HG02938 (cell line): ENCODE measurements around the gene PDE9A.
"Not testable (repeated sequence)": the region's sequence is repeated elsewhere in the genome, so short reads cannot be mapped to it uniquely, and the experiment has no call there.

Source experiments
- ATAC-seq: cut with Tn5 transposase; IDR thresholded peaks from one replicate; pipeline ENCODE4 v1.9.1; 2021; ENCODE audit warnings: mild to moderate bottlenecking, moderate library complexity; ENCODE audit not compliant: unreplicated experiment

PDE9A gene

DNA sequence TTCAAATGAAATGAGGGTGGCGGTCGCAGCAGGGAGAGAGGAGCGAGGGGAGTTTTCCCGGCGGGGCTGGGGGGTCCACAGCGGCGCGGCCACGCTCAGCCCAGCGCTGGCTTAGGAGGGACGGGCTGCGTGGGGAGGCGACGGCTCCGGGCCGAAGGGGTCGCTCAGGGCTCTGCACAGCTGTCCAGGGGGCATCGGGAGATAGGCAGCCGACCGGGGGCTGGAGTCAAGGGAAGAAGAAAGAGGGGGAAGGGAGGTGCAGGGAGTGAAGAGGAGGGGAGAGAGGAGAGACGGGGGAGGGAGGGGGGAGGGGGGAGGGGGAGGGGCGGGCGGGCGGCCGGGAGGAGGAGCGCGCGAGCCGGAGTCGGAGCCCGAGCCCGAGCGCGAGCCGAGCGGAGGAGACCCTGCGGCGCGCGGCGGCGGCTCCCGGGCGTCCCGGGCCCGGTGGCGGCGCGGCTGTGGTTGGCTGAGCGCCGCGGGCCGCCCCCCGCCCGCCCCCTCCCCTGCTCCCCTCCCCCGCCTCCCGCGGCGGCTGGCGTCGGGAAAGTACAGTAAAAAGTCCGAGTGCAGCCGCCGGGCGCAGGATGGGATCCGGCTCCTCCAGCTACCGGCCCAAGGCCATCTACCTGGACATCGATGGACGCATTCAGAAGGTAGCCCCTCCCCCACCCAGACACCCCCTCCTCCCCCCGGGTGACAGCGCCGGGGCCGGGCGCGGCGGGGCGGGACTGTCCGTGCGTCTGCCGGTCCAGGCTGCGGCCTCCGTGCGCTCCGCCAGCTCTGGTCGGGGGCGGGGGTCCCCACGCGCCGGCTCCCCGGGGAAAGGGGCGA lies at the start of gene PDE9A:
Gene PDE9A (plus strand): TSS at position 391 of the 831 bp plus-strand sequence. CDS start 194 bp downstream, at position 585.
- no peak for ATAC-seq

DNA sequence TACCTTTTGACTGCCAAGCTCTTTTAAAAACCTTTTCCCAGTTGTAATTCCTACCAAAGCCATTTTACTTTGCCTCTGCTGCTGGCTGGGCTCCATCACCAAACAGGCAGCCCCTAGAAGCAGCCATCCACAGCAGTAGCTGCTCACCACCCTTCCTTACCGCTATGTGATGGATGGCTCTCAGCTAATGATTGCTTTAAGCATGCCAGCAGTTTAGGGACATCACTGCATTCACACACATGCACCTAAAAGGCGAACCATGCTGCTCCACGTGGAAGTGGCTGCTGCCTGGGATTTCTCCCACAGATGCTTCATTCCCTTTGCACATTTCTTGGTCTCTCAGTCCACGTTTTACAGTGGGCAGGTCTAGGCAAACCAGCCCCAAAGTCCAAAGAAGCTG lies 46.3 kb upstream of the PDE9A start:
- ATAC-seq: no peak

DNA sequence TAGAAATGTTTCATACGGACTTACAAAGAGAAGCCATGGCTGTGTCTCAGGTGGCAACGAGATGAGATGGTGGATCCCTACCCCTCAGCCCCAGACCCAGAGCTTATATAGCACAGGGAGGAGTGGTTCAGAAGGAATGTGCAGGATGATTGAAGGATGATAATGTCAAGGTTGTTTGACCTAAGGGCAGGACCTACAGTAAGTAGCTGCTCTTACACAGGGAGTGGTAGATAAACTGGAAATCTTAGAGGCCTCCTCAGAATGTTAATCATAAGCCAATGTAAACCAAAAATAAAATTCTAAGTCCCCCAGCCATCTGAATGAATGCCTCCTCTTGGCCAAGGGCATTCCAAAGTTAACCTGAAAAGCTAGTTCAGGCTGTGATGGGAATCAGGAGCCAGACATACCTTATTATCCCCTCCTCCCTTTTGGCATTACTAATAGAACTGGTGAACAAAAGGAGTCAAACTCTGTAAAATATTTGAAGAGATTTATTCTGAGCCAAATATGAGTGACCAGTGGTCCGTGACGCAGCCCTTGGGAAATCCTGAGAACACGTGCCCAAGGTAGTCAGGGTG lies 45.8 kb upstream of the PDE9A start:
- no peak for ATAC-seq

DNA sequence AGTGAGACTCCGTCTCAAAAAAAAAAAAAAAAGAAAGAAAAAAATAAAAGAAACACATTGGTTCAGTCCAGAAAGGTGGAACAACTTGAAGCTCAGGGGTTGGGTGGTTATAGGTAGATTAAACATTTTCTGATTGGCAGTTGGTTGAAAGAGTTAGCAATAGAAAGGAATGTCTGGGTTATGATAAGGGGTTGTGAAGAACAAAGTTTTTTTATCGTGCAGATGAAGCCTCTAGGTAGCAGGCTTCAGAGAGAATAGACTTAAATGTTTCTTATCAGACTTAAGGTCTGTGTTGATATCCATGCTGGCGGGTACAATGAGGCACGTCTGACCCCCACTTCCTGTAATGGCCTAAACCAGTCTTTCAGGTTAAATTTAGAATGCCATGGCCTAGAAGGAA lies 45.0 kb upstream of the PDE9A start:
- ATAC-seq: no peak

GRCh38 chr21:42609811-42610210 lies 43.6 kb upstream of the PDE9A start:
- no peak for ATAC-seq

DNA sequence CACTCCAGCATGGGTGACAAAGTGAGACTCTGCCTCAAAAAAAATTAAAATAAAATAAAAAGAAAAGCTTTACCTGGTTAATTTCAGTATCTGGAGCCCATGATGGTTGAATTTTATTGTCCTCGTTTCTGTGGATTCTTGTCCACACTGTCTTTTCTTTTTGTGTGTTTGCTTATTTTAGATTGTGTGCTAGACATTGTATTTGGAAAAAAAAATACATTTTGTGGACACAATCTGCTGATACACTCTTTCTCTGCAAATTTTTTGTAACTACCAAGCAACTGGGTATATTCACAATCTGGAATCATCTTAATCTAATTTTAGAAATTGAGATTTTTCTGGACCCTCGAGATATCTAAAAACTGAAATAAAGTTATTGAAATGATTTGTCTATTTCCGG lies 41.6 kb upstream of the PDE9A start:
- no peak for ATAC-seq

DNA sequence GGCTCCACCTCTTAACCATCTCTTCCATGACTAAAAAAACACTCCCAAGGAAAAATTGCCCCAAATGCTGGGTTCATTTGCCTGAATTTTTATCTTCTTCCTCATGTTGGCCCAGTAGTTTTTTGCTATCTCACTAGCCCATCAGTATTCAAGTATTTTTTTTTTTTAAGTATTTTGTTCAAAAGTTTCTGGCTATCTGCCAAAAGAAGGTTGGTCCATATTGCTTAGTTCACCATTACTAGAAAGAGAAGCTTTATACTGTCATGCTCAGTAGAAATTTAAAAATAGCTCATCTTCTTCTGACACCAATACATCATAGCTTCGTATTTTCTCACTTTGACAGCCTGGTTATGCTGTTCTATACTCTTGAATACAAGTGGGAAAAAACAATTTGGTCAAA lies 41.0 kb upstream of the PDE9A start:
- no peak for ATAC-seq

GRCh38 chr21:42613756-42614155 lies 39.7 kb upstream of the PDE9A start:
- ATAC-seq: no peak

GRCh38 chr21:42614396-42614795 lies 39.0 kb upstream of the PDE9A start:
- no peak for ATAC-seq

GRCh38 chr21:42614811-42615351 lies 38.5 kb upstream of the PDE9A start:
- no peak for ATAC-seq

DNA sequence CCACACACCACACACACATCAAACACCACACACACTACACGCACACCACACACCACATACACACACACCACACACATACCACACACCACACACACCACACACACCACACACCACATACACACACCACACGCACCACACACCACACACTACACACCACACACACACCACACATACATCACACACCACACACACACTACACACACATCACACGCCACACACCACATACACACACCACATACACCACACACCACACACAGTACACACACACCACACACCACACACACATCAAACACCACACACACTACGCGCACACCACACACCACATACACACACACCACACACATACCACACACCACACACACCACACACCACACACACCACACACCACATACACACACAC lies 38.0 kb upstream of the PDE9A start:
- not testable (repeated sequence) for ATAC-seq

- ATAC-seq: no peak
Measured at GRCh38 chr21:42615924-42616323, 37.5 kb upstream of the PDE9A start.

DNA sequence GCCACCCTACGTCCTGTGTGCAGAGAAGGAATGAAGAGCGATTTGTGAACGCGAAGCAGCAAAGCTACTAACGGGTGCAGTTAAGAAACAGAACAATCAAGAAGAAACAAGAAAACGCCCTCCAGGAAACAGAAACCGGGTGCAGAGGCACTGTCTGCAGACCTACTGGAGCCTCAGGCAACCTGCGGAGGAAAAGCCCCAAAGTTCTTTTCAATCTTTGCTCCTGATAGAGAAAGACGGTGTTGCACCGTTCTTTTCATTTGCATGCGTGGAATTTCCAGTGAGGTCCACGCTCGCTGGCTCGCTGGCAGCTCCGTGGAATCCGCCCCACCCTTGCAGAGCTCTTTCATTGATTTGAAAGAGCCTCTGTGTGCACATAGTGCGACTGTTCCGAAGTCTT lies 37.0 kb upstream of the PDE9A start:
- ATAC-seq: no peak

- no peak for ATAC-seq
Measured at GRCh38 chr21:42616941-42617340, 36.5 kb upstream of the PDE9A start.

DNA sequence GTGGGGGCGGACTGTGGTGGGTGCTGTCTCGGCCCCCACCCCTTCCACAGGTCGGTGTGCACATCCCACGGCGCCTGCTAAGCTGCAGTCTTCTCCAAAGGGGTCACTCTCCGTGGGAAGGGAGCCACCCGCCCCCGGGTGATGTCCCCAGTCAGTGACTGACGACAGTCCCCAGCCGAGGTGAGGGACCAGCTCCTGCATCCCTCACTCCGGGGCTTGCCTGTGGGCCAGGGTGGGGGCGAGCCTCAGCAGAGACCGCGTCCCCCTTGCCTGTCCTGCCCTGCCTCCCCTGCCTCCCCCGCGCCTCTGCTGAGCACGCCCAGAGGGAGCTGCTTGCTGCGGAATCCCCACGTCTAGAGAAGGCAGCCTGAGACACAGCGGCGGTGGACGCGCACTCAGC lies 35.9 kb upstream of the PDE9A start:
- no peak for ATAC-seq

- no peak for ATAC-seq
Measured at GRCh38 chr21:42618707-42619102, 34.7 kb upstream of the PDE9A start.

DNA sequence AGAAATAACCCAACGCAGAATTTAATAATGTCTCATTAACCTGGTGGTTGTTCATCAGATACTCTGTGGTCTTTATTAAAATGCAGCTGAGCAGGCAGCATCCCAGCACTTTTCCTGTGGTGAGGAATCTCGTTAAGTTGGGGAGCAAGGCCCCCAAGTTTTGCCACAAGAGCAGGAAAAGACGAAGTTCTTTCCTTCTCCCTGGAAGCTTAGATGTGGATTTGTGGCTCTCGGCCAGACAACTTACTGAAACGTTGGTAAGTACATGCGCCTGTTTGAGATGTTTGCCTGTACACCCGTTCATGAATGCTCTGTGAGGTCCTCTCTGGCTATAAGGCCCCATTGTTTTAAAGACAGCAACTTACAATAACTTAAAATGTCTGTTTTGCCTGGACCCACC lies 34.3 kb upstream of the PDE9A start:
- no peak for ATAC-seq

- ATAC-seq: no peak
Measured at GRCh38 chr21:42619841-42620240, 33.6 kb upstream of the PDE9A start.

GRCh38 chr21:42621166-42621818 lies 32.1 kb upstream of the PDE9A start:
- ATAC-seq: no peak

- no peak for ATAC-seq
Measured at GRCh38 chr21:42621819-42622177, 31.6 kb upstream of the PDE9A start.

DNA sequence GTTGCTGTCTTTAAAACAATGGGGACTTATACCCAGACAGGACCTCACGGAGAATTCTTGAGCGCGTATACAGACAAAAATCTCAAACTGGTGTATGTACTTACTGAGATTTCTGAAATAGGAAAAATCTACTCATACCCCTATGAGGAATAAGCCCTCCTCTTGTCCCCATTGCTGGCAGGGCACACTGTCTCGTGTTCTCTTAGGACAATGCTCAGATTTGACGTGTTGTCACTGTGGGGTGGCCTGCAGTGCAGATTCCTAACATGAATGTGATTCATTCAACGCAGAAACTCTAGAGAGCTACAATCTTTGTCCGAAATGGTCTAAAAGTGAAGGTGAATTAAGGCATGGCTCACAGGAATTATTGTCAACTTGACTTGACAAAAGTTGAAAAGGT lies 31.1 kb upstream of the PDE9A start:
- no peak for ATAC-seq

DNA sequence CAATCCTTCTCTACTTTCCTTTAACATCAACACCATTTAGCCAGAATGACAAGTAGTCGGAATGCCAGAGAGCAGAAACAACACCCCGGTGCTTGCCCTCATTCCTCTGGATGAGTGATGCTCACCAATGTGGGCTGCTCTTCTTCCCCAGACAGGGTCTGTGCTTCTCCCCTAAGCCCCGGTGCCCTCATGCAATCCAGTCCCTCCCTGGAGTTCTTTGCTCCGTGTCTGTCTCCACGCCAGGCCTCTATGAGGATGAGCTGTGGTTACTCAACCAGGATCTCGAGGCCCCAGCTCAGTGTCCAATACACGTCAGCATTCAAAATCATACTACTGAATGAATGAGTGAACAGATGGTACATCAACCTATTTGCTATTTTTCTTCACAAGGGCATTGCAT lies 29.7 kb upstream of the PDE9A start:
- ATAC-seq: no peak
